Stimulated activated CD4-positive, alpha-beta T cell treated with anti-CD3 and anti-CD28 coated beads, Interleukin-4, amount 100 ng/mL, for 4 hours (primary cell): Measurements from ENCODE around the gene PRR7.
"Not testable (repeated sequence)": the region's sequence is repeated elsewhere in the genome, so short reads cannot be mapped to it uniquely, and the experiment has no call there.

ENCODE experiments used
- DNase-seq, 2 experiments: peaks; one replicate each; pipeline ENCODE4 v3.0.0-alpha.2; 2020

The PRR7 gene, protein sequence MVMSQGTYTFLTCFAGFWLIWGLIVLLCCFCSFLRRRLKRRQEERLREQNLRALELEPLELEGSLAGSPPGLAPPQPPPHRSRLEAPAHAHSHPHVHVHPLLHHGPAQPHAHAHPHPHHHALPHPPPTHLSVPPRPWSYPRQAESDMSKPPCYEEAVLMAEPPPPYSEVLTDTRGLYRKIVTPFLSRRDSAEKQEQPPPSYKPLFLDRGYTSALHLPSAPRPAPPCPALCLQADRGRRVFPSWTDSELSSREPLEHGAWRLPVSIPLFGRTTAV

GRCh38 chr5:177446200-177447065, at the start of gene PRR7:
PRR7 (plus strand) TSS chr5:177446814; CDS start chr5:177455068, 8,254 bp downstream.
- DNase-seq = peak; percentile 72 to 76

GRCh38 chr5:177397875-177398390, 48.7 kb upstream of the PRR7 start:
- no peak for DNase-seq

- no peak for DNase-seq
Measured at GRCh38 chr5:177399997-177400868, 46.4 kb upstream of the PRR7 start, which contains the start of gene PFN3. PFN3 (minus strand) TSS chr5:177400661; CDS start chr5:177400576, 85 bp downstream.

DNA sequence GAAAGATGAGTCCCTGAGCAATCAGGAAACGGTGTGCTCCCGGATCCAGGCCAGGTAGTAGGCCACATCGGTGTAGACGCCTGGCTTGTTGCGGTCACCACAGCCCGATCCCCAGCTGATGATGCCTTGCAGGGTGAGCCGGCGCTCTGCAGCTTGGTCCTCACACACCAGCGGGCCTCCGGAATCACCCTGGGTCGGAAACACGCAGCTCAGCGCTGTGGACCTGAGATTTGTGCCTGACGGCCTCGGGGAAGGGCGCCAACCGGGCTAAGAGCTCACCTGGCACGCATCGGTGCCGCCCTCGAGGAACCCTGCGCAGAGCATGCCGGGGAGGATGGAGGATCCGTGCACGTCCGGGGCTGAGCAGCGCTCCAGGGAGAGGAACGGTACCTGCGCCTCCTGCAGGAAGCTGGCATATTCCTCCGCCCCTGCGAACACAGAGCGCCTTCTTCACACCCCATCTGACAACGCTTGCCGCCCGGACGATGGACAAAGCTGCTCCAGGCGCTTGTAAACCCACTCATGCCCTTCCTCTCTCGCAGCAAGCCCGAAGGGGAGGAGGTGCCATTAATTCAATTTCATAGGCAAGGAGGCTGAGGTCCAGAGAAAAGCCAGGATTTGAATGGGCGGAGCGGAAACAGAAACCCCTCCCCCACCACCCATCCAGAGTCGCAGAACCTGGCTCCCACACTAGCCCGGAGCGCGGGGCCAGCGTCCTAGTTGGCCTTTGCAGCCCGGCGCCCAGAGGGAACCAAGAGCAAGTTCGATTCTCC, 44.2 kb upstream of the PRR7 start:
- peak; percentile 65 to 70 for DNase-seq

DNA sequence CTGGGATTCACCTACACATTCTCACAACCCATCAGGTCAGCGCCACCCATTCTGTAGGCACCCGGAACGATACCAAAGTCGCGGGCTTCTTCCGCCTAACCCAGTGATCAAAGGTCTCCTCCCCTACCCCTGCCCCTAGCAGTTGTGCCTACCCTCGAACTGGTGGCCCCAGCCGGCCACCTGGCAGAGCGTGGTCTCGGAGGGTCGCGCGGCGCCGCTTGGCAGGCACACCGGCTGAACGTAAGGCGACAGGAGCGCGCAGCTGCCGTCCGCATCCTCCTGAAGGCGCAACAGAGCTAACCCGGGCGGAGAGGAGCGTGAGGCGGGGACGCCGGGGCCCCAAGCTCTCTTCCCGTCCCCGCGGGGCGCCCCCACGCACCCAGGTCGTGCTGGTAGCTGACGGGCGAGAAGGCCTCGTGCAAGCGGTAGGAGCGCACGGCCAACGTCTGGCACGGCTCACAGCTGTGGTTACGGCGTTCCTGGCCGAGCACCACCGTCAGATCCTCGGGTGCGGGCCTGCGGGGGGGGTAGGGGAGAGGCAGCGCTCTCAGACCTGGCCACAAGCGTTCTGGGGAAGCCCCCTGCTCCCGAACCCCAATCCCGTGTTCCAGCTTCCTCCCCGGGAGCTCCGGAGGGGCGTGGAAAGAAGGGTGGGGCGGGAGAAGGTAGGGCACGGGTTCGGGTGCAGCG, 43.4 kb upstream of the PRR7 start:
- DNase-seq = peak; percentile 41 to 49

DNA sequence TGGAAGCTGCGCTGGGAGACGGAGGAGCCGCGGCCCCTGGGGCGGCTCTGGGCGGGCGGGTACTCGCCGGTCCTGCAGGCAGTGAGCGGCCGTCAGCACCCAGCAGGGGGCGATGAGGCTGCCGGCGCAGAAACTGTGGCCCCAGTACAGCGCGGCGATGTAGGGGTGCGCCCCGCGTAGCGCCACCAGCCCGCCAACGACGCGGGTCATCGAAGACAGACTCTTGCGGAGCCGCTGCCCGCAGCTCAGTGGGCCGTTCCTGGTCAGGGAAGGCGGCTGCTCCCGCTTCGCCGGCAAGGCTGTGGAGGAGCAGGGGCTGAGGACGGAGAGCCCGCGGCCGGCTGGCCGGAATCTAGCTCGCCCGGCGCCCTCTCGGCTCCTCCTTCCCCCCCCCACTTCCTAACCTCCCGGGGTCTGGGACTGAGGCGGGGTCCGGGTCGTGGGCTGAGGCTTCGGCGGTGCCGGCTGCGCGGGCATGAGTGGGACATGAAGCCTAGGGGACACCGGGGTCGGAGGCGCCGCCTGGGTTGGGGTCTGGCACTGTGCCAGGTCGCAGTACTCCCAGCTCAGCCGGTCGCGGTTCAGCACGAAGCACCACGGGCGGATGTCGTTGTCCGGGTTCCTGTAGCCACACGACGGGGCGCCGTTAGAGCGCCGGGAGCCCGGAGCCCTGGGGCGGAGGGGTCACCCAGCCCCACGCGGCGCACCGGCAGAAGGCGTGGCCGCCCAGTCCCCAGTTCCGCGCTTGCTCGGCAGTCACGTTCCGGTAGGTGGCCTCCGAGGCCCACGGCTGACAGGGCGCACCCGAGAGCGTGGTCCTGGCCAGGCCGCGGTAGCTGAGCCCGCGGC, 42.6 kb upstream of the PRR7 start:
- peak; percentile 83 to 85 for DNase-seq

DNA sequence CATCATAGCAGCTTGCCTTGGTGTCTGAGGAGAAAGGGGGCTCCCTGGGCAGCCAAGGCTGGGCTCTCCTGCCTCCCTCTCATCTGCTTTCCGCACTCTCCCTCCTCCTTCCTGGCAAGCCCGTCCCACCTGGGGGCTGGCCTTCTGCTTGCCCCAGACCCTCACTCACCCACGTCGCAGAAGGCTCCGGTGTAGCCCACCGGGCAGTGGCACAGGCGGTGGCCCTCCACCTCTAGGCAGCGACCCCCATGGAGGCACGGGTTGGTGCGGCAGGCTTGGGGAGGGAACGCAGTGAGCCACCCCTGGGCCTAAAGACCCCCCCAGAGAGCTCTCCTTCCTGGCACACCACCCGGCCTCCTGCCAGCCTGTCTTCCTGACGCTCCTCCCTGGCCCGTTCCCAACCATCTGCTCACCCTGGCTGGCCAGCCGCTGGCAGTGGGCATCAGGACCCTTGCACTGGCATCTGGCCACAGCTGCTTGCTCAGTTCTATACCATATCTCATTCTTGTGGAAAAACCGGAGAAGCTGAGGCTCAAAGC, 41.9 kb upstream of the PRR7 start:
- DNase-seq = no peak

- no peak for DNase-seq
Measured at GRCh38 chr5:177405312-177405711, 41.3 kb upstream of the PRR7 start.

- no peak for DNase-seq
Measured at GRCh38 chr5:177405805-177406204, 40.8 kb upstream of the PRR7 start.

DNA sequence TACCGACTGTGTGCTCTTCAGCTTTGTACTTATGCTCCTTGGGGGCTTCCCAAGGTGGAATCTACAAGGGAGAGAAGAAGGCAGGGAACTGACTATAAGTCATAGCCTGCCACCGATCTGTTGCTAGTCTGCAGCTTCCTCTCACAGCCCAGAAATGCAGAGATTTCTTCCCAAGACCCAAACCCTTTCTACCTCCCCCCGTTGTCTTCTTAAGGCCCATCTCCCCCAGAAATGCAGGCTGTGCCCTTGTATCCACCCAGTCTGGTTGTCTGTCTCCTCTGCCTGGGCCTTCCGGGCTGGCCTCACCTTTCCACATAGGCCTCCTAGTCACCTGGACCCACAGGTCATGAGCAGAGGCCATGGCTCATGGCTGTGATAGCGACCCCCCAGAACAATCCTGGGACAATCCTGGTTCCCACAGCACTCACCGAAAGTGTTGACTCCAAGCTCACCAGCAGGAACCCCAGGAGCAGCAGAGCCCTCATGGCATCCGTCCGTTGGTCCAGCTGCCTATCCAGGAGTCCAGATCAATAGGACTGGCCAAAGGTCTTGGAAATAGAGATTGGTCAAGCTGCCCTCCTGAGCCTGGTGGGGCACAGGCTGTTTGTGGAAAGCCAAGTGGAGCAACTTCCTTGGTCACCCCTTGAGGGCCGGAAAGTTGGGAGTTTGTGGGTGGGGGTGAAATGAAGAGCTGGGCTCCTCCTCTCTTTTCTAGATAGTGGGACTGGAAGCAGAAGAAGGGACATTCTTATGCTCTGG, 37.4 kb upstream of the PRR7 start, which contains the start of gene F12:
Gene F12 (minus strand): TSS at position 522 of the 759 bp plus-strand sequence. CDS start 37 bp downstream, at position 485.
- DNase-seq = no peak

- DNase-seq = no peak
Measured at GRCh38 chr5:177410575-177410974, 36.0 kb upstream of the PRR7 start.

DNA sequence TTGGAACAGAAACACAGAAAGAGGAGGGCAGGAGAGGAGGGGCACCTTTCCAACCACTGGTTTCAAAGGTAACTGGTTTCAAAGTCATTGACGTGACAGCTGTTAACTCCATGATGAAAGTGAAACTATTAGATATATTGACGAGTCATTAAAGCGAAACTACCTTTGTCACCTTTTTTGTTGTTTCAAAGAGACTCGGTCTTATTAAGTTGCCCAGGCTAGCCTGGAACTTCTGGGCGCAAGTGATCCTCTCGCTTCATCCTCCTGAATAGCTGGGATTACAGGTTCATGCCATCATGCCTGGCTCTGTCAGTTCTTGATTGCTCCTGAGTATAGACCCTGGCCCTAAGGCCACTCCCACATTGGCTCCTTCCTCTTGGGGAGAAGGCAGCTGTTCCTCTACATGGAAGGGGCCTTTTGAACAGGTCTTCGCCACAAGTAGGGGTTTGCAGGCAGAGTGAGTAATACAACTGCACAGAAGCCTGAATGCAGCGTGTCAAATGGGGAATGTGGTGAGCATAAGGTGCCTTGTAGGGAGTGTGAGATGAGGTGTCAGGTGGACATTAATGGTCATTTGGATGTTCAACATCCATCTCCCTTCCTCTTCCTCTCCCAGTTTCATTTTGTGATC, 33.9 kb upstream of the PRR7 start:
- no peak for DNase-seq

DNA sequence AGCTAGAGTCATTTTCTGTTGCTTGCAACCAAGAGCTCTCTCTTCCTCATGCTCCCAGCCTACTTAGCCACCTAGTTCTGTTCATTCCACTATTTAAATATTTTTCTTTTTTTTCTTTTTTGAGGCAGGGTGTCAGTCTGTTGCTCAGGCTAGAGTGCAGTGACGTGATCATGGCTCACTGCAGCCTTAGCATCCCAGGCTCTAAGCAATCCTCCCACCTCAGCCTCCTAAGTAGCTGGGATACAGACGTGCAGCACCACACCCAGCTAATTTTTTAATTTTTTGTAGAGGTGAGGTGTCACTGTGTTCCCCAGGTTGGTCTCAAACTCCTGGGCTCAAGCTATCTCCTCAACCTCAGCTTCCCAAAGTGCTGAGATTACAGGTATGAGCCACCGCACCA, 32.1 kb upstream of the PRR7 start:
- DNase-seq = no peak

- DNase-seq = not testable (repeated sequence)
Measured at GRCh38 chr5:177417081-177417480, 29.5 kb upstream of the PRR7 start.

DNA sequence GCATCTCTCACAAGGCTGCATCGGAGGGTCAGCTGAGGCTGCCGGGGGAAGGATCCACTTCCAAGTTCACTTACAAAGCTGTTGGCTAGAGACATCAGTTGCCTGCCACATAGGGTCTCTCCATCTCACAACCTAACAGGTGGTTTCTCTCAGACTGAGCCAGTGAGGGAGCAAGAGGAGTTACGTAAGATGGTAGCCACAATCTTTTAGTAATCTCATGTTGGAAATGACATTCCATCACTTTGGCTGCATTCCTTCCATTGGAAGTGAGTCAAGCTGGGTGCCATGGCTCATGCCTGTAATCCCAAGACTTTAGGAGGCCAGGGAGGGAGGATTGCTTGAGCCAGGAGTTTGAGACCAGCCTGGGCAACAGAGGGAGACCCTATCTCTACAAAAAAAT, 27.6 kb upstream of the PRR7 start:
- no peak for DNase-seq

DNA sequence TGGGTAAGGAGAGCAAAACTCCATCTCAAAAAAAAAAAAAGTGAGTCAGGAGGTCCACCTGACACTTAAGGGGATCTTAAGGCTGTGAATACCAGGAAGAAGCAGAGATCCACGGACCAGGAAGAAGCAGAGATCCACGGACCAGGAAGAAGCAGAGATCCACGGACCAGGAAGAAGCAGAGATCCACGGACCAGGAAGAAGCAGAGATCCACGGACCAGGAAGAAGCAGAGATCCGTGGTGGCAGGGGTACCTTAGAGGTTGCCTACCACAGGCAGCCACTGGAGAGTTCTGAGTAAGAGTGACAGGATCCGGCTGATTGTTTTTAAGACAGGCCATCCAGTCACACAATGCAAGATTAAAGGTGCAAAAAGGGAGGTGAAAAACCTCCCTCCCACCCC, 26.1 kb upstream of the PRR7 start:
- not testable (repeated sequence) for DNase-seq

- DNase-seq = no peak
Measured at GRCh38 chr5:177421062-177421798, 25.4 kb upstream of the PRR7 start.

GRCh38 chr5:177423671-177424070, 22.9 kb upstream of the PRR7 start:
- DNase-seq = no peak
